ENCODE results near the gene RPA1.

RPA1 gene

DNA sequence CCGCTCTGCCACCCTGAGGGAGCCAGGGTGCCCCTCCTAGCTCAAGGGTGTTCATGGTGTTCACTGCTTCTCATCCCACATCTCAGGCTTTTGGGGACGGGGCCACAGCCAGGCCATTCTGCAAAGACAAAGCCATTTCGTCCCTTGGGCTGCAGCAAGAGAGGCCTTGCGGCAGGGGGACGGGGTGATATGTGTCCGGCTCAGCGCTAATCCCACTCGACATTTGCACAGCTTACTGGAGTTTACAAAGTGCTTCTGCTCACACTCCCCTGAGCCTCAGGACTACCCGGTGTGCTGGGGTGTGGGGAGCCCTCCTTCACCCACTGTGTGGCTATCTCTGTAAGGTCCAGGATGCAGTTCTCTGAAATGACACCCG, 111.0 kb downstream of the RPA1 start:
- no peak for DNase-seq (ENCODE audit: low spot score)
- no peak overlapping the region for H3K27ac ChIP-seq
- H3K4me3 ChIP-seq: no peak overlapping the region
- no peak for TF ChIP-seq CTCF (IDR thresholded peaks at IDR 0.05)

DNA sequence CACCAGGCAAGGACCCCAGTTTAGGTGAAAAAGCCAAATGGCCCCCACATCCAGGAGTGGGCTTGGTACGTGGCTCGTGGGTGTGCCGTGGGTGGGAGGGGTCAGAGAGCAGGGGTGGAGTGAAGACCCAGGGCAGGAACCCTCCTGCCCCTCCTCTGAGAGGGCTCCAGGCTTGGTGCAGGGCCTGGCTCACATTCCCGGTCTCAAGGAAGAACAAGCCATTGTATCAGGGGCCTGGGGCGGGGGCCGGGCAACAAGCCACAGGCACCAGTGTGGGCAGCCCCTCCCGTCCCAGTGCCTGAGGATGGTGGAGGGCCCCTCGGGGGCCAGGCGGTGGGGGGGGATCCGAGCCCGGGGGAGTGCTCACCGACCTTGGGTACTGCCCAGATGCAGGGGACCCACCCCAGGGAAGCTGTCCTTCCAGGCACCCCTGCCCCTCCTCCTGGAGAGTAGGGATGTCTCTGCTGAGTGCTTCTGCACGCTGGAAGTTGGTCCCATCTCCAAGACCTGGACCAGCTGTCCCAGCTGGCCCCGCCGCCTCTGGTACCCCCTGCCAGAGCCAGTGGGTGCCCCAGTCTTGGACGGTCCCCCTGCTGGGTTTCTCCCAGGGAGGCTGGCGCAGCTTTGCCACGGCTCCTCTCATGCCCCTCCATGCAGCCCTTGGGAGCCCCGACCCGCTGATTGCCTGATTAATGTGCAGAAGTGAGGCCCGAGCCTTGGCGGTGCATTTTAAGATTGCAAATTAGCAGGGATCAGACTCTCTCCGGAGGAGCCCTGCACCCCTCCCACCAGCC, 111.7 kb downstream of the RPA1 start:
- peak; percentile 63 for DNase-seq (ENCODE audit: low spot score)
- no peak overlapping the region for H3K27ac ChIP-seq
- no peak for TF ChIP-seq CTCF (IDR thresholded peaks at IDR 0.05)
- no peak overlapping the region for H3K4me3 ChIP-seq

DNA sequence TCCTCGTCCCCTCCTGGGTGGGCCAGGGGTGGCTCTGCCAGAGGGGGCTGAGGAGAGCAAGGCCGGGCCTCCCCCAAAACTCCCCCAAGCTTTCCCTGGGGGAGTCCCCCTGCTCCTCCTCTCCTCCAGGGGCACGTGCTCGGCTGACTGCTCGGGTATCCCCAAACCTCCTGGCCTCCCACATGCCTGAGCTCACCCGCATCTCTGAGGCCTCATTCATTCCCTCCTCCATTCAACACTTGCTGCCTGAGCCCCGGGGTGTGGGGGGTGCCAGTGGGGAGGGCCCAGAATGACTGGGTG, 112.2 kb downstream of the RPA1 start:
- DNase-seq (ENCODE audit: low spot score): peak; percentile 53
- no peak for TF ChIP-seq CTCF (IDR thresholded peaks at IDR 0.05)
- Histone ChIP-seq H3K4me3 (no peak overlapping the region), H3K27ac (no peak overlapping the region)

DNA sequence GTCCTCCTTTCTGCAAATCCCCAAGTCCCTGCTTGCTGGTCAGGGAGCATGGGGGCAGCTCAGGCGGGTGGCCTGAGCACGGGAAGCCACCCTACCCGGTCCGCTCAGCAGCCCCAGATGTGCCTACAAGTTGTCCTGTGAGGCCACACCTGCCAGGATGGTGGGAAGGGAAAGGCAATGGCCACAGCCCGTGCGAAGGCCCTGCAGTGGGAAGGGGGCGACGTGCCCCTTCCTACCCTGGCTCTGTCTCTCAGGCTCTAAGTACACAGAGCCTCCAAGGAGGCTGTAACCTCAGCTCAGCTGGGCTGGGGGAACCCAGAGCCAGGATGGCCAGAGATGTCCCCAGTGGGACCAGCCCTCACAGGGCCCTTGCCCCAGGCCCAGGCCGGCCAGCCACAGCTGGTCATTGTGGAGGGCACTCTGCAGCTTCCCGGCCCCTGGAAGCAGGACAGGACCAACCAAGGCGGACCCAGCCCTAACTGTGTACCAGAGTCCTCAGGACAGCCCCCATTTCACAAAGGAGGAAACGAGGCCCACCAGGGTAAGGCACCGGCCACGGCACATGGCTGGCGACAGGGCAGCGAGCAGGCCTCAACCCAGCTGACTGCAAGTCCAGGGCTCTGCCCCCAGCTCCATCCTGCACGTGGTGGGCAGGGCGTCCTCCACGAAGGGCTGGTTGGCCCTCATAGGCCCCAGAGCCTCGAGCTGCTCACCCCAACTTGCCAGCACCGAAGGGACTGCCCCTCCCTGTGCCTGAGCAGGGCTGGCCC, 113.0 kb downstream of the RPA1 start:
- no peak for TF ChIP-seq CTCF (IDR thresholded peaks at IDR 0.05)
- H3K4me3 ChIP-seq: no peak overlapping the region

DNA sequence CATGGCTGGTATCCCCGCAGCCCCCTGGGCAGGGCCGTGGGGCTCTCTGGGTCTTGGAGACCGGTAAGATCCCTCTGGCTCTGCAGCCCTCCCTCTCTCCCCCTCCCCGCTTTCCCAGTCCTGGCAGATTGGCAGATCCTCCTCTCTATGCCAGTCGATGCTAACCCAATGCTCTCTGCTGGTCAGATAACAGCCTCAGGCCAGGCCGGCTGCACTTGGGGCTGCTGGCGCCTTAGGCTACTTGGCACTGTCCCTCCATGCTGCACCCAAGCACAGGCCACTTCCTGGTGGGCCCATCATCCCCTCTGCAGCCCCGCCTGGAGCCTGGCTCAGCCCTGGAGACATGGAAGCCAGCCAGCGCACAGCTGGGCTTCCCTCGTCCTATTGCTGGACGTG, 113.6 kb downstream of the RPA1 start:
- no peak overlapping the region for H3K27ac ChIP-seq
- no peak for TF ChIP-seq CTCF (IDR thresholded peaks at IDR 0.05)
- H3K4me3 ChIP-seq: no peak overlapping the region
- peak; percentile 59 for DNase-seq (ENCODE audit: low spot score)

More for the DNA sequence above, 113.0 kb downstream of the RPA1 start:
- H3K27ac ChIP-seq: no peak overlapping the region
- no peak for DNase-seq (ENCODE audit: low spot score)

GRCh38 chr17:1945621-1946020, 115.8 kb downstream of the RPA1 start:
- no peak for TF ChIP-seq CTCF (IDR thresholded peaks at IDR 0.05)
- Histone ChIP-seq H3K27ac (no peak overlapping the region), H3K4me3 (no peak overlapping the region)
- DNase-seq (ENCODE audit: low spot score): no peak
